Sigmoid colon (tissue), 7 donors: ENCODE results near the gene ZFHX3. TPM values are rescaled to one million over a fixed set of nuclear protein-coding genes. Genes with fewer than 3 reads are reported as not detected.

Source experiments
- DNase-seq: peaks from one replicate; pipeline ENCODE4 v3.0.0-alpha.2; 2019
- H3K27ac ChIP-seq, 4 donors: fragments of 200-600 bp; sonication (generic); one replicate each; pipeline ENCODE4 v1.5.1; 2016 to 2019; ENCODE audit warnings: mild to moderate bottlenecking in 1 of 4
- H3K27me3 ChIP-seq, 3 donors: fragments of 200-600 bp; sonication (generic); one replicate each; pipeline ENCODE4 v1.5.1; 2019; ENCODE audit warnings: mild to moderate bottlenecking in 1 of 3
- H3K36me3 ChIP-seq, 4 donors: fragments of 200-600 bp; sonication (generic); one replicate each; pipeline ENCODE4 v1.5.1; 2016 to 2019
- H3K4me1 ChIP-seq, 4 donors: fragments of 200-600 bp; sonication (generic); one replicate each; pipeline ENCODE4 v1.5.1; 2017 to 2019
- H3K4me3 ChIP-seq, 4 donors: fragments of 200-600 bp; sonication (generic); one replicate each; pipeline ENCODE4 v1.5.1; 2017 to 2019; ENCODE audit warnings: mild to moderate bottlenecking in 2 of 4, moderate library complexity in 1 of 4
- H3K9me3 ChIP-seq, 4 donors: fragments of 200-600 bp in 3 of 4; sonication (generic) in 3 of 4; one replicate each; pipeline versions ENCODE4 v1.5.1 to v1.6.1; 2013 to 2019
- CTCF ChIP-seq, 4 experiments: fragments of 450-650 bp in 3 of 4; fragments of 200-600 bp in 1 of 4; IDR thresholded peaks; one replicate each; pipeline ENCODE4 v1.5.1; 2016 to 2019; ENCODE audit warnings: antibody characterized with exemption in 4 of 4, mild to moderate bottlenecking in 3 of 4, moderate library complexity in 2 of 4
- EP300 ChIP-seq, 4 donors: sonication (generic); formaldehyde crosslinking; IDR thresholded peaks; one replicate each; pipeline ENCODE4 v1.6.1; 2017; ENCODE audit warnings: antibody characterized with exemption in 4 of 4
- POLR2A ChIP-seq, 2 donors: fragments of 450-650 bp; IDR thresholded peaks; one replicate each; pipeline ENCODE4 v1.6.1; 2016; ENCODE audit warnings: antibody characterized with exemption in 2 of 2, mild to moderate bottlenecking in 2 of 2, moderate library complexity in 2 of 2
- POLR2AphosphoS5 ChIP-seq, 4 donors: sonication (generic); formaldehyde crosslinking; IDR thresholded peaks; one replicate each; pipeline ENCODE4 v1.6.1; 2017; ENCODE audit warnings: antibody characterized with exemption in 4 of 4
- WGBS, 2 donors: extraction: QIAGEN DNeasy Blood & Tissue Kit; methylation state at CpG; one replicate each; pipeline ENCODE4 v1.1.7; 2013; 5-methylcytosine and 5-hydroxymethylcytosine counted together
- intact Hi-C: fragments of 100-400 bp; cut with DNase I; formaldehyde crosslinking; loops from one replicate; pipeline ENCODE4 v1.15.1; 2023
- polyA plus RNA-seq, 3 donors: library from polyadenylated mRNA; stranded (reverse); fragments of 200-250 nt; gene quantifications; one replicate each; pipeline ENCODE4 v1.2.3, GENCODE V29; 2013
- total RNA-seq, 4 donors: library from RNA; depleted of rRNA; stranded (reverse); fragments of >200 nt; gene quantifications; one replicate each; pipeline ENCODE4 v1.1.0, GENCODE V29; 2016
- donor health status: healthy with polysubstance abuse.
- donor health status: Bipolar disorder and iron deficiency.
- donor health status: healthy.

ZFHX3 gene
- total and polyA plus RNA-seq, 7 donors = 0.69 to 38.8 (median 17.8) TPM

- WGBS, 2 donors = 97 to 98% methylated on average over 6 of the region's 6 CpGs
- peak; percentile 15 for DNase-seq
- no peak for TF ChIP-seq POLR2A (IDR thresholded peaks at IDR 0.05)
- TF ChIP-seq EP300 (IDR thresholded peaks at IDR 0.05) = no peak
- no peak for TF ChIP-seq CTCF (IDR thresholded peaks at IDR 0.05)
- TF ChIP-seq POLR2AphosphoS5 (IDR thresholded peaks at IDR 0.05) = no peak
- intact Hi-C loops = no loop called here
- no peaks in the 10 kb centered on the region for H3K36me3 ChIP-seq
- no peak overlapping the region for H3K4me3 ChIP-seq
- H3K27ac ChIP-seq = no peak overlapping the region
- H3K9me3 ChIP-seq = no peaks in the 10 kb centered on the region
- H3K27me3 ChIP-seq = no peaks in the 10 kb centered on the region
- peaks cover 0 to 23% (median 10%) of the 10 kb centered on the region in 4 donors for H3K4me1 ChIP-seq
Measured at GRCh38 chr16:72897707-72898106, 150.2 kb downstream of the ZFHX3 start.

GRCh38 chr16:72896485-72897118, 151.3 kb downstream of the ZFHX3 start:
- Histone ChIP-seq H3K4me1 (peaks cover 0 to 27% (median 13%) of the 10 kb centered on the region in 4 donors), H3K27ac (no peak overlapping the region), H3K4me3 (no peak overlapping the region), H3K36me3 (no peaks in the 10 kb centered on the region), H3K9me3 (no peaks in the 10 kb centered on the region), H3K27me3 (no peaks in the 10 kb centered on the region)
- TF ChIP-seq EP300 (IDR thresholded peaks at IDR 0.05) (no peak), CTCF (IDR thresholded peaks at IDR 0.05) (no peak), POLR2AphosphoS5 (IDR thresholded peaks at IDR 0.05) (no peak), POLR2A (IDR thresholded peaks at IDR 0.05) (no peak)
- 81 to 83% methylated on average over 12 of the region's 12 CpGs for whole genome bisulfite sequencing, 2 donors
- intact Hi-C loops = no loop called here
- no peak for DNase-seq

- TF ChIP-seq POLR2A (IDR thresholded peaks at IDR 0.05) (no peak), EP300 (IDR thresholded peaks at IDR 0.05) (no peak), CTCF (IDR thresholded peaks at IDR 0.05) (no peak), POLR2AphosphoS5 (IDR thresholded peaks at IDR 0.05) (no peak)
- Histone ChIP-seq H3K36me3 (no peaks in the 10 kb centered on the region), H3K9me3 (no peaks in the 10 kb centered on the region), H3K27ac (no peak overlapping the region), H3K27me3 (no peaks in the 10 kb centered on the region), H3K4me1 (peaks cover 0 to 23% (median 13%) of the 10 kb centered on the region in 4 donors), H3K4me3 (no peak overlapping the region)
- peak; percentile 46 for DNase-seq
- intact Hi-C loops = no loop called here
- 80 to 86% methylated on average over 11 of the region's 11 CpGs for WGBS, 2 donors
Measured at GRCh38 chr16:72895951-72896350, 152.0 kb downstream of the ZFHX3 start.

- TF ChIP-seq EP300 (IDR thresholded peaks at IDR 0.05) = no peak
- TF ChIP-seq POLR2A (IDR thresholded peaks at IDR 0.05) = no peak
- no peak for TF ChIP-seq CTCF (IDR thresholded peaks at IDR 0.05)
- TF ChIP-seq POLR2AphosphoS5 (IDR thresholded peaks at IDR 0.05) = no peak
- Histone ChIP-seq H3K9me3 (no peaks in the 10 kb centered on the region), H3K27me3 (no peaks in the 10 kb centered on the region), H3K4me3 (no peak overlapping the region), H3K27ac (peak overlapping the region in 1 of 4 donors; percentile 19), H3K36me3 (peaks cover 0 to 6% (median 0%) of the 10 kb centered on the region in 4 donors), H3K4me1 (peaks cover 0 to 23% (median 12%) of the 10 kb centered on the region in 4 donors)
- 89 to 93% methylated on average over 18 of the region's 18 CpGs for WGBS, 2 donors
- intact Hi-C loops = no loop called here
- peak; percentile 52 for DNase-seq
Measured at GRCh38 chr16:72894293-72895151, 153.4 kb downstream of the ZFHX3 start.
